Osteoblast (primary cell): Measurements from ENCODE around the gene RAD51B. TPM values are rescaled to one million over a fixed set of nuclear protein-coding genes. Genes with fewer than 3 reads are reported as not detected.

ENCODE experiments used
- DNase-seq: peaks from one replicate; pipeline ENCODE4 v3.0.0; 2011; ENCODE audit warnings: low spot score, mixed read lengths; ENCODE audit not compliant: insufficient read length; ENCODE audit errors: missing footprints
- H2AFZ ChIP-seq: 2 replicates; pipeline ENCODE4 v1.6.0; 2011; ENCODE audit warnings: mild to moderate bottlenecking, low read length
- H3K27ac ChIP-seq: 2 replicates; pipeline ENCODE4 v1.5.1; 2011; ENCODE audit warnings: mild to moderate bottlenecking, low read depth, low read length, moderate library complexity
- H3K27me3 ChIP-seq: 2 replicates; pipeline ENCODE4 v1.6.0; 2012; ENCODE audit warnings: mild to moderate bottlenecking, control low read depth, inconsistent platforms, low read length, moderate library complexity; ENCODE audit not compliant: insufficient read depth
- H3K36me3 ChIP-seq: 2 replicates; pipeline ENCODE4 v1.5.1; 2011; ENCODE audit warnings: mild to moderate bottlenecking, low read length, control low read depth, moderate library complexity; ENCODE audit not compliant: insufficient read depth
- H3K4me1 ChIP-seq: 2 replicates; pipeline ENCODE4 v1.5.1; 2011; ENCODE audit warnings: mild to moderate bottlenecking, low read length, control low read depth, moderate library complexity; ENCODE audit not compliant: insufficient read depth
- H3K4me2 ChIP-seq: 2 replicates; pipeline ENCODE4 v1.6.0; 2011; ENCODE audit warnings: mild to moderate bottlenecking, low read length; ENCODE audit not compliant: insufficient read depth
- H3K4me3 ChIP-seq: fragments of 200-600 bp; sonication (generic); 3 replicates; pipeline ENCODE4 v1.5.1; 2012; ENCODE audit warnings: mild to moderate bottlenecking, low read length, inconsistent platforms; ENCODE audit not compliant: insufficient read depth
- H3K79me2 ChIP-seq: 2 replicates; pipeline ENCODE4 v1.6.0; 2012; ENCODE audit warnings: mild to moderate bottlenecking, low read length, control low read depth, inconsistent platforms; ENCODE audit not compliant: insufficient read depth
- H3K9me3 ChIP-seq: 2 replicates; pipeline ENCODE4 v1.5.1; 2011; ENCODE audit warnings: low read depth, low read length, control low read depth
- H4K20me1 ChIP-seq: 2 replicates; pipeline ENCODE4 v1.6.0; 2012; ENCODE audit warnings: mild to moderate bottlenecking, low read length, control low read depth; ENCODE audit not compliant: insufficient read depth
- CTCF ChIP-seq: IDR thresholded peaks from 2 replicates; pipeline ENCODE4 v1.5.1; 2011; ENCODE audit warnings: mild to moderate bottlenecking, low read depth, low read length, moderate library complexity; ENCODE audit errors: extremely low read depth
- total RNA-seq: library from RNA; depleted of rRNA; stranded (reverse); fragments of >200 nt; gene quantifications from 2 replicates; pipeline ENCODE4 v1.2.3, GENCODE V29; 2012

The RAD51B gene
- total RNA-seq, 1 donor = 13.8 TPM

GRCh38 chr14:68664225-68664681, 844.7 kb downstream of the RAD51B start:
- H3K27ac ChIP-seq = peak overlapping the region; percentile 86
- peak; percentile 12 for TF ChIP-seq CTCF
- no peaks in the 10 kb centered on the region for H3K9me3 ChIP-seq
- H3K4me2 ChIP-seq = peak overlapping the region; percentile 68
- H3K4me1 ChIP-seq = peaks cover 39% of the 10 kb centered on the region
- no peak overlapping the region for H3K4me3 ChIP-seq
- no peaks in the 10 kb centered on the region for H3K27me3 ChIP-seq
- no peaks in the 10 kb centered on the region for H4K20me1 ChIP-seq
- DNase-seq = no peak
- peak overlapping the region; percentile 8 for H2AFZ ChIP-seq
- H3K36me3 ChIP-seq = no peaks in the 10 kb centered on the region
- no peaks in the 10 kb centered on the region for H3K79me2 ChIP-seq

- TF ChIP-seq CTCF = no peak
- Histone ChIP-seq H3K79me2 (no peaks in the 10 kb centered on the region), H3K4me1 (peaks cover 43% of the 10 kb centered on the region), H3K27ac (peak overlapping the region; percentile 86), H3K36me3 (no peaks in the 10 kb centered on the region), H3K4me3 (no peak overlapping the region), H2AFZ (peak overlapping the region; percentile 44), H4K20me1 (no peaks in the 10 kb centered on the region), H3K27me3 (no peaks in the 10 kb centered on the region), H3K9me3 (no peaks in the 10 kb centered on the region), H3K4me2 (peak overlapping the region; percentile 68)
- DNase-seq = no peak
Observed at GRCh38 chr14:68665131-68665530, 845.6 kb downstream of the RAD51B start.

- no peak for TF ChIP-seq CTCF
- Histone ChIP-seq H3K4me3 (no peak overlapping the region), H3K27ac (peak overlapping the region; percentile 86), H3K79me2 (no peaks in the 10 kb centered on the region), H2AFZ (peak overlapping the region; percentile 44), H3K27me3 (no peaks in the 10 kb centered on the region), H3K4me2 (peak overlapping the region; percentile 68), H3K4me1 (peaks cover 48% of the 10 kb centered on the region), H3K9me3 (no peaks in the 10 kb centered on the region), H3K36me3 (no peaks in the 10 kb centered on the region), H4K20me1 (no peaks in the 10 kb centered on the region)
- no peak for DNase-seq
Observed at GRCh38 chr14:68665792-68666204, 846.2 kb downstream of the RAD51B start.

GRCh38 chr14:68666236-68666635, 846.7 kb downstream of the RAD51B start:
- TF ChIP-seq CTCF = no peak
- Histone ChIP-seq H3K36me3 (no peaks in the 10 kb centered on the region), H2AFZ (no peak overlapping the region), H3K79me2 (no peaks in the 10 kb centered on the region), H3K27me3 (no peaks in the 10 kb centered on the region), H3K4me1 (peaks cover 48% of the 10 kb centered on the region), H3K27ac (peak overlapping the region; percentile 86), H3K9me3 (no peaks in the 10 kb centered on the region), H3K4me3 (no peak overlapping the region), H3K4me2 (no peak overlapping the region), H4K20me1 (no peaks in the 10 kb centered on the region)
- no peak for DNase-seq
